GM13976 (cell line): ENCODE data around the gene ADGRG6.

Experiments used
- DNase-seq: peaks from one replicate; pipeline ENCODE4 v3.0.0; 2012; ENCODE audit warnings: low spot score
- CTCF ChIP-seq: IDR thresholded peaks from 2 replicates; pipeline ENCODE4 v1.5.1; 2012; ENCODE audit warnings: borderline replicate concordance, mild to moderate bottlenecking; ENCODE audit not compliant: insufficient read depth; ENCODE audit errors: extremely low read depth, missing control alignments, control extremely low read depth
- in situ Hi-C: fragments of 300-500 bp; cut with MboI; formaldehyde crosslinking; loops from one replicate; pipeline ENCODE4 v1.12.0; 2022; ENCODE audit warnings: low sequenced_read_pairs, mixed read lengths, inconsistent platforms; ENCODE audit not compliant: unreplicated experiment

The ADGRG6 gene

GRCh38 chr6:142355520-142356174 lies 53.8 kb downstream of the ADGRG6 start:
- TF ChIP-seq CTCF: no peak
- DNase-seq: no peak
- in situ Hi-C loops: no loop called here

GRCh38 chr6:142356201-142356883 lies 54.5 kb downstream of the ADGRG6 start:
- no peak for DNase-seq
- TF ChIP-seq CTCF: no peak
- in situ Hi-C loops: no loop called here

DNA sequence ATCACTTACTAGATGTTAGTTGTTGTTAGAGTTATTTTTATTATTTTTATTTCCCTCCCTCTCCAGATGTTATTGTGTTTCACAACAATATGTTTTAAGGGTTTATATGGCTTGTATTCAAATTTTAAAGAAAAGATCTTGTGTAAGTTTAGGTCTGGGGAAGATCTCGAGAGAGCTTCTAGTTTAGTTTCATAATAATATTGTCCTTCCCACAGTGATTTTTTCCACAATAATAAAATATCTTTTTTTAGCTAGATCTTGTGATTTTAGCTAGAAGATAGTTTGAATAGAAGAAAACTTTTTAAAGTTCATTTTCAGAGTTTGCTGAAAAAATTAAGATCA lies 55.0 kb downstream of the ADGRG6 start:
- in situ Hi-C loops: no loop called here
- DNase-seq: no peak
- TF ChIP-seq CTCF: no peak

DNA sequence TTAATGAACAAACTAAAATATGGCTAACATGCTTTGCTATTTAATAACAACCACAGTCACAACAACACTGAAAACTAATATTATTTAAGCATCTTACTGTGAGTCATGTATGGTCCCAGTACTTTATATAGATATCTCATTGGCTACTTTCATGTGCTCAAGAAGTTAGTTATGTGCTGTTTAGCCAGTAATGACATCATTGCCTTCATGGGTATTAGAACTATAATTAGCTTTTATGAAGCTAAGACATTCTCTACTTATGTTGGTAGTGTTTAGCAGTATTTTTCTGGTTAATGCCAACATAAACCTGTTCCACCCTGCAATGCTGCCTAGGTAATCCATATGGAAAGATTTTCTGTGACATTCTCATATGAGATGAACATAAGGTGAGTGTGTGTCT lies 56.1 kb downstream of the ADGRG6 start:
- TF ChIP-seq CTCF: no peak
- in situ Hi-C loops: no loop called here
- no peak for DNase-seq

- in situ Hi-C loops: no loop called here
- TF ChIP-seq CTCF: no peak
- no peak for DNase-seq
Observed at GRCh38 chr6:142359271-142359960, 57.6 kb downstream of the ADGRG6 start.

DNA sequence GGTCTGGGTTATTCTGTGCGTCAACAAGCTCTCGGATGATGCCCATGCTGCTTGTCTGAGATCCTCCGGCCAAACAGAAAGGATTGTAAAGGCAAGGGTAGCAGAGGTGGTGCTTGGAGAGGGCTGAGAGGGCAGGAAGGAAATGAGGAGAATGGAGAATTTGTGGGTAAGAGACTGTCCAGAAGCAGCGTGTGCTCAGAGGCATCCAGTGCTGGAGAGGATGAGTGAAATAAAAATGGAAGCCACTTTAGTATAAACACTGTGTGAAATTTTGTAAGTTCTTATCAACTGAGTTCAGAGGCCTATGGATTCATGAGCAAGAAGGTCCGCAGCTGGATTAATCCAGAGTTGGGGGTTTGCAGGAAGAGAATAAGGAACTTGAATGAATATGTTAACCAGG lies 59.5 kb downstream of the ADGRG6 start:
- DNase-seq: no peak
- TF ChIP-seq CTCF: no peak
- in situ Hi-C loops: no loop called here
